HG03342 (cell line): ENCODE data around the gene TCF4.

Source experiments
- ATAC-seq: cut with Tn5 transposase; IDR thresholded peaks from one replicate; pipeline ENCODE4 v1.9.1; 2021; ENCODE audit warnings: mild to moderate bottlenecking, moderate library complexity; ENCODE audit not compliant: unreplicated experiment

Gene TCF4

DNA sequence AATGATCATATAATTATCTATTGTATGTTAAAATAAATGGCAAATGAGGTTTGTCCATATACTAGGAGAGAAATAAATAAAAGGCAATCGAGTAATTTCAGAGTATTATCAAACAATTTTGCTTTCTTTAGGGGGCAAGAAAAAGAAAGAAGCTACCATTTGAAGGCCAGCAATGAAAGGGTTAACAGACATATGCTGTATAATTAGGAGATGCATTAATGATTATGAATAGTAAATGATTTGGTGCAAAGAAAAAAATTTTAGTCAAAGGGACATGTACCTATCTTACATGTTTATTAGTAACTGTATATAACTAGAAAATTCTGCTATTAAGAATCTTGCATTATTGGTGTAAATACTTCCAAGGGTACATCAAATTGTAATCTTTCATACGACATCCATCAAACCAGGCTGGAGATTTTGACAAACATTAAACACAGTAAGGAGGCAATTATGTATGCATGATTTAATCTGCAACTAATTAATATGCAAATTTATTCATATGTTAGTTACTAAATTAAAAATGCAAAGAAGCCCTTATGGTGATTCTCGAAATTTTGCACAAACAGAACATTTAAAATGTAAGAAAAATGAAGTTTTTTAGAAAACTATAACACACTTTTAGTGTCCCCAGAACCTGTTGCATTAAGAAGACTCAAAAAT is 251.4 kb downstream of the TCF4 start:
- ATAC-seq: no peak

- ATAC-seq: no peak
Measured at GRCh38 chr18:55334875-55335274, 253.1 kb downstream of the TCF4 start.

GRCh38 chr18:55331301-55331700 is 256.7 kb downstream of the TCF4 start:
- ATAC-seq: no peak

DNA sequence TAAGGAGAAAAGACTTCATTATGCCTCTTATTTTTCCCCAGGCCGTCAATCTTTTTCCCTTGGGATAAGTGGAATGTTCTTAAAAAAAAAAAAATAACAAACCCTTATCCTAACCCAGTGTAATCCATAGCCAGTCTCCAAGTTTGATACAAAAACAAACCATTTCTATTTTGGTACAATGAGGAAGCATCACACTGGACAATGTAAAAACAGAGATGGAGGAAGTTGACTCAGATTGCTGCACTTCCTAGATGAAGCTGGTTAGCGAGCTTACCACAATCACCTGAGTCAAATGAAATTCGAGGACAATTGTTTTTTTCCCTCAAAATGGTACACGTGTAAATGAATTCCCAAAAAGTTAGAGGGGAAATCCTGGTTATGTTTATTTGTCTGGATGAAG is 259.7 kb downstream of the TCF4 start:
- ATAC-seq: no peak

DNA sequence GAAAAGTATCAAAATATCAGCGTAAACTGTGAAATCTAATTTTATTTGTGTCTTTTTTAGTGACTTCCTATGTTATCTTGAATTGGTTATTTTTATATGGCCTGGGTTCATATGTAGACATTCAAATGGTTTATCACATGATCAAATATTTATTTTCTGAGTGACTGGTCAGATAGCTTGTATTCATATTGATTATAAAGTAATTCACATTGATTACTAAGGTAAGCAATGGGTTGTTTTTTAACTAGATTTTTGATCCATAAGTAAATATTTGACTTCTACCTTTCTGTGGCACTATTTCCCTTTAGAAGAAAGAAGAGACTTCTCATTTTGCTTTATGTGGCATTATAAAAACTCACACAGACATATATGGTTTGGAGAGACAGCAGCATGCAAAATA is 260.5 kb downstream of the TCF4 start:
- no peak for ATAC-seq

GRCh38 chr18:55326134-55326533 is 261.9 kb downstream of the TCF4 start:
- ATAC-seq: no peak

GRCh38 chr18:55324166-55324565 is 263.8 kb downstream of the TCF4 start:
- no peak for ATAC-seq

DNA sequence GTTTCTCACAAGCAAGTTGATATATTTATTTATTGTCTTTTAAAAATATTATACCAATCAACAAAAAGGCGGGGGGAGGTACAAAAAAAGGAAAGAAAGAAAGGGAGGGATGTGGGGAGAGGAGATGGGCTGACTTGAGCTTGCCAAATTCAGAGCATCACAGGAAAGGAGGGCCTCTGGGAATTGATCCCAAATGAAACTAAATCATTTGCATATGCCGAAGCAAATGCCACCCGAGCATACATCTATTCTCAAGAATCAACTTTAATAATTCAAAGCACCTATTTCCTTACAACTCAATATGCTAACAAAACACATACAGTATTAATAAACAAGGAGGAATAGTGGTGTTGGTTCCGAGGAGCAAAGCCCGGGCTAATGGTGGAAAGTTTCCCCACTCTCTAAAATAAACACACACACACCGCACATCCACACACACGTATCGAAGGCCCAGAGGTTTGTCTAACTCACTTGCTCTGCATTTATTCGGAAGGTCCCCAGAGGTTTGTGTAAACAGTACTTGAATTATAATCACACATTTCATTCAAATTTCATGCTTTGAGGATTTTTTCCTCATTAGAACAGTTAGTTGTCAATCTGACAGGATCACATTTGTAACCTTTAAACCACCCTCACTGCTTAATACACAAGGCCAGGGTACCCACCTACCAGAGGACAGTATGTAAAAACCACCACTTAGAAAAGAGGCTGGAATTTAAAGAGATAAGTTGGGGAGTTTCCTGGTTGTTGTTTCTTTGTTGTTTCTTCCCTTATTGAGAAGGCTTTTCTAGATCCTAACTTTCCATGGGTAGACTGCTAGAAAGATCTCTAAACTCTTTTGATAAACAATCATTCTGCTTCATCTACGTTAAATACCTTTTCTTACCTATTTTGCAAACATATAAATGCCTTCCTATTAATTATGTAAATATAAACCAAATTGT is 264.7 kb downstream of the TCF4 start:
- no peak for ATAC-seq

- peak; percentile 48 for ATAC-seq
Measured at GRCh38 chr18:55322178-55322735, 265.7 kb downstream of the TCF4 start.

GRCh38 chr18:55321265-55322177 is 266.5 kb downstream of the TCF4 start:
- peak; percentile 59 for ATAC-seq

DNA sequence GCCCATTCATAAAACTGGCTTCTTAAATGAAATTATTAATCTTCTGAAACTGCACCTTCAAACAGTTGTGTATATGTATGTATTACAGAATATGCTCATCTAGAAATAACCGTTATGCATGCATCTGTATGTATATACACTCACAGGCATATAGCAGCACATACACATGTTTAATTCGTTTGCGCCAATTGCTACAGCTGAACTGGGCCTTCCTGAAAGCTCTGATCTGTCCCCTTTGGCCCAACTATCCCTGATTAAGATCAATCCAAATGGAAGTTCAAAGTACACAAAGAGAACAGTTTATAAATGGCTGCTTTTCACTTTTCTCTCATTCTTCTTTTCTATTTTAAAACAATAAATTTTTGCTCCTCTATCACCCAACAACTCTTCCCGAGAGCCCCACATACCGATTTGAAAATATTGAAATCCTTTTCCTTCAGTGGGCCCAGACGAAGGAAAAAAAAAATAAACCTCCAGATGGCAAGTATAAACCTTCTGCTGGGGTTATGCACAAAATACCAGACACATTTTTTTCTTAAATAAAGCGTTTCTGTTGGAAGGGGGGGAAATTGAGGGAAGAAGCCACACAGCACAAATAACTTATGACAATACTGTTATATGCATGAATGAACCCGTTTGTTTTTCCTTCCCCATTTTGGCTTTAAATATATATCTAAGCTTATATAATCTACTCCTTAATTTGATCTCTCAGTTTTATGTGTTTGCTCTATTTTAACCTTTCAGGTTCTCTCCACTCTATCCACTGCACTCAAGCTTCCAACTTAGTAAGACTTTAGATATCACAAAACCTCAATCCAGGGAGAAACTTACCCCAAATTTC is 267.3 kb downstream of the TCF4 start:
- no peak for ATAC-seq

DNA sequence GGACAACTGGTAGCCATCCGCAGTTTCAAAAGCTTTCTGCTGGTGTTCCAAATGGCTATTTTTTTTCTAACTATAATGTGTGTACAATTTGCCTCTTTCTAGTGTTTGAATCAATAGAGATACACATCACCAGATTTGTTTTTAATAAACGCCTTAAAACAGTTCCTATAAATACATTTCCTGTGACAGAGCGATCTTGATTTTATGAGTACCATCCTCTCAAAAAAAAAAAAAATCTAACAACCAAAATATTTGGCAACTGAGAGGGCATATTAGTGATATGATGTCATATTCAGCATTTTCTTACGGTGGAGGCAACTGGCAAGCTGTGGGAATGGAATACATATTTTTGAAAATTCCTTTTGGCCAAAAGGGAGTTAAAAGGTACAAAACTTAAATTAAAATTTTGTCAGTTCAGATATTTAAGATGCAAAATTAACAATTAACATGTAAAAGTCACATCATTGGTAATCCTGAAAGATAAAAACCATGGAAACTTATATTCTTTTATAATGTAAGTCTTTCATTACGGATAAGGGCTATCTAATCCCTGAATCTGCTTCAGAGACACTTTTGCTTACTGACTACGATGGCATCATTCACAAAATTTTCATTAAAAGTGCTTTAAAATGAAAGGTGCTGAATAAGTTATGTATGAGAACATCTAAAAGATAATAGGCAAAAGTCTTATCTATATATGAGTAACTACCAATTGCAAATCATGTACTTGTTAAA is 268.4 kb downstream of the TCF4 start:
- no peak for ATAC-seq

GRCh38 chr18:55318951-55319441 is 269.0 kb downstream of the TCF4 start:
- ATAC-seq: no peak

DNA sequence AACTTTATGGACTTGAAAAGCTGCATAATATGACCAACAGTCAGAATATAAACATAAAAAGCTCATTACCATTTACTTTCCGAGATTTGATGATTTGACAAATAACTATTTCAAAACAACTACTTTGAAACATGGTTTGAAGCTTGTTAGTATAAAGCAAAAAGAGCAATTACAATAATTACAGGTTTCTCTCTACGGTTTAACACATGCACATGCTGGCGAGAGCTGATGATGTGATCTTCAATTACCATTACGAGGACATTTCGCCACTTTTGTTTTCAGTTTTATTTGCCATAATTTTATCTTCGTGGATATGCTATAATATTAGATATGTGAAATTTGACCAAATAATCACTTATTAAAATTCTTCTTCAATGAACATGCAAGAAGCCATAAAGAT is 270.1 kb downstream of the TCF4 start:
- ATAC-seq: no peak

- ATAC-seq: no peak
Measured at GRCh38 chr18:55317324-55317723, 270.7 kb downstream of the TCF4 start.

DNA sequence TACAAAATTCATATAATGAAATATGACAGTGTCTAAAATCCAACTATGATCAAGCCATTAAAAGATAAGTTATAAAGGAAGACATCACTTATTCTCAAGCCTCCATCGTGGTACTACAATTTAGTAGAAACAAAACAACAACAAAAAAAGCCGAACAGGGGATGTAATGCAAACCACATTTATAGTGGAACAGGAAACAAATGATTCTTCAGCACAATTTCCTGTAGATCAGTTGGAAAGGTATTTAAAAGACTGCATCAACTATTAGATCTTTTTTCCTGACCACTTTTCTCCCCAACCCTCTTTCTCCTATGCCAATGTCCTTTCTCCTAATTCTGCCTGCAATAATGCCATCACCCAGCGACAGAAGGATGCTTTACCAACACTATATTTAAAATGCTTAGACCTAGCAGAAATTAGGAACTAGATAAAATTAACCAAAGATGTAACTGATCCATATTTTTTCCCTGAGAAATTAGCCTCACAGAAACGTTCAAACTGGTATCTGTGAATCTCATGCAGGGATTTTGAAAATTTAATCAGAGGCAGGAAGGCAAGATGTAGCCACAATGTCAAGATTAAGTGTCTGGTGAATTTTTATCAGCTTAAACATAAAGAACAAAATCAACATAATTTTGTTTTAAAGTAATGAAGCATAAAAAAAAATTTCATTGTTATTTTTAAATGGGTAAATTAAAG is 271.4 kb downstream of the TCF4 start:
- no peak for ATAC-seq

- ATAC-seq: no peak
Measured at GRCh38 chr18:55314615-55315237, 273.3 kb downstream of the TCF4 start.

GRCh38 chr18:55314031-55314430 is 274.0 kb downstream of the TCF4 start:
- ATAC-seq: no peak
